Colonic mucosa (tissue), 4 donors: Measurements from ENCODE around the gene ELF4. TPM values are rescaled to one million over a fixed set of nuclear protein-coding genes. Genes with fewer than 3 reads are reported as not detected.
A peak's percentile ranks its signal among the peaks of the same experiment; 100 is the strongest.

Experiments used
- DNase-seq: peaks from one replicate; pipeline ENCODE4 v3.0.0-alpha.2; 2020
- H3K27ac ChIP-seq: fragments of 200-600 bp; one replicate; pipeline ENCODE4 v1.8.0; 2021
- H3K27me3 ChIP-seq: fragments of 200-600 bp; one replicate; pipeline ENCODE4 v1.8.0; 2021
- H3K36me3 ChIP-seq: fragments of 200-600 bp; one replicate; pipeline ENCODE4 v1.8.0; 2021
- H3K4me1 ChIP-seq: fragments of 200-600 bp; one replicate; pipeline ENCODE4 v1.8.0; 2021; ENCODE audit warnings: mild to moderate bottlenecking
- H3K4me3 ChIP-seq: fragments of 200-600 bp; one replicate; pipeline ENCODE4 v1.8.0; 2021
- H3K9ac ChIP-seq, 2 donors: one replicate each; pipeline ENCODE4 v1.7.0; 2013; ENCODE audit warnings: control low read depth in 2 of 2, low read depth in 2 of 2, low read length in 2 of 2
- H3K9me3 ChIP-seq: fragments of 200-600 bp; one replicate; pipeline ENCODE4 v1.8.0; 2021
- intact Hi-C: fragments of 100-400 bp; cut with DNase I; formaldehyde crosslinking; loops from one replicate; pipeline ENCODE4 v1.14.1; 2022
- total RNA-seq, 2 donors: library from RNA; stranded (reverse); fragmentation: NEBNext Ultra II Directional in 1 of 2; extraction: Animal tissue kit (Norgen Biotek cat#: 25700) in 1 of 2; gene quantifications; one replicate each; pipeline ENCODE4 v1.2.1, GENCODE V29; 2021
- TF ChIP-seq, protein P1 (sequence below): fragments of 200-600 bp; IDR thresholded peaks from one replicate; pipeline ENCODE4 v1.8.0; 2022; ENCODE audit warnings: antibody characterized with exemption, mild to moderate bottlenecking
- donor health status: healthy.
- donor health status: DM: no; HTN: no; CAD: no.
- donor health status: DM: no; HTN: no; CAD: no.

ELF4 gene
- total RNA-seq, 2 donors from 2014 or later: 30.6 to 42.4 TPM

DNA sequence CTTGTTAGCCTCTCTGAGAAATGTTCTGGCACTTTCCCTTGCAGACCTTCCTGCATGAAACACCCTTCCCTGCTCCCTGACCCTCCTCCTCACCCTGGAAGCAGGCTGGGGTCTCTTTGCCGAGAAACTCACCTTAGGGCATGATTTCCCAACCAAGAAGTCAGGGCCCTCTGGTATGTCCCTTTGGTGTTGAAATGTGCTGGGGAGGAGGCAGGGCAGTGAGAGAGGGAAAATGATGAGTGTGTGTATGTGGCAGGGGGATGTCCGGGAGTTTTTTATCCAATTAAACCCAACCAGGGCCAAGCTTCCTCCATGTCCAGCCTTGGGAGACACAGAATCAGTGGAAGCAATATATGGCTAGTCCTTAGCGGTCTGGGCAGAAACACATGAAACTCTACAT, 5.1 kb downstream of the ELF4 start:
- Histone ChIP-seq H3K4me1 (no peaks in the 10 kb centered on the region), H3K36me3 (no peaks in the 10 kb centered on the region)
- intact Hi-C loops: no loop called here

DNA sequence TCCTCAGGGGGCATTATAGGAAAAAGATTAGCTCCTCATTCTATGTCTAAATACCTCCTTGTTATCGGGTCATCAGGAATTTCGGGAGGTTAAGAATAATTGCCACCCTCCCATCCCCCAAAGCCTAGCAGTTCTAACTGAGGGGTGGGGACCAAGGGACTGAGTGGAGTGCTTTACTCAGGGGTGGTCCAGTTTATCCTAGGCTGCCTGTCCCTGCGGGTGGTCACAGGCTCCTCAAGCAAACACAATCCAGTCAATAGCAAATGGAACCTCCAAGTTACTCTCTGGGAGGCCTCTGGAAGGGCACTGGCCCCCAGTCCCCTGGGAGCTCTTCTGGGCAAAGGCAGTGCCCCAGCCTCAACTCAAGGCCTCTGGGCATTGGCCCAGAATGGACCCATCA, 6.7 kb downstream of the ELF4 start:
- H3K27ac ChIP-seq: no peak overlapping the region
- no peaks in the 10 kb centered on the region for H3K36me3 ChIP-seq
- intact Hi-C loops: no loop called here
- H3K9ac ChIP-seq: no peak overlapping the region
- DNase-seq: no peak
- no peaks in the 10 kb centered on the region for H3K4me1 ChIP-seq
- H3K27me3 ChIP-seq: no peaks in the 10 kb centered on the region
- H3K9me3 ChIP-seq: no peaks in the 10 kb centered on the region
- TF ChIP-seq, protein P1, sequence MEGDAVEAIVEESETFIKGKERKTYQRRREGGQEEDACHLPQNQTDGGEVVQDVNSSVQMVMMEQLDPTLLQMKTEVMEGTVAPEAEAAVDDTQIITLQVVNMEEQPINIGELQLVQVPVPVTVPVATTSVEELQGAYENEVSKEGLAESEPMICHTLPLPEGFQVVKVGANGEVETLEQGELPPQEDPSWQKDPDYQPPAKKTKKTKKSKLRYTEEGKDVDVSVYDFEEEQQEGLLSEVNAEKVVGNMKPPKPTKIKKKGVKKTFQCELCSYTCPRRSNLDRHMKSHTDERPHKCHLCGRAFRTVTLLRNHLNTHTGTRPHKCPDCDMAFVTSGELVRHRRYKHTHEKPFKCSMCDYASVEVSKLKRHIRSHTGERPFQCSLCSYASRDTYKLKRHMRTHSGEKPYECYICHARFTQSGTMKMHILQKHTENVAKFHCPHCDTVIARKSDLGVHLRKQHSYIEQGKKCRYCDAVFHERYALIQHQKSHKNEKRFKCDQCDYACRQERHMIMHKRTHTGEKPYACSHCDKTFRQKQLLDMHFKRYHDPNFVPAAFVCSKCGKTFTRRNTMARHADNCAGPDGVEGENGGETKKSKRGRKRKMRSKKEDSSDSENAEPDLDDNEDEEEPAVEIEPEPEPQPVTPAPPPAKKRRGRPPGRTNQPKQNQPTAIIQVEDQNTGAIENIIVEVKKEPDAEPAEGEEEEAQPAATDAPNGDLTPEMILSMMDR: no peak
- no peak overlapping the region for H3K4me3 ChIP-seq

More for the DNA sequence above, 5.1 kb downstream of the ELF4 start:
- TF ChIP-seq, protein P1: no peak
- no peak overlapping the region for H3K9ac ChIP-seq
- no peak overlapping the region for H3K27ac ChIP-seq
- DNase-seq: no peak
- H3K9me3 ChIP-seq: no peaks in the 10 kb centered on the region
- no peak overlapping the region for H3K4me3 ChIP-seq
- H3K27me3 ChIP-seq: no peaks in the 10 kb centered on the region

DNA sequence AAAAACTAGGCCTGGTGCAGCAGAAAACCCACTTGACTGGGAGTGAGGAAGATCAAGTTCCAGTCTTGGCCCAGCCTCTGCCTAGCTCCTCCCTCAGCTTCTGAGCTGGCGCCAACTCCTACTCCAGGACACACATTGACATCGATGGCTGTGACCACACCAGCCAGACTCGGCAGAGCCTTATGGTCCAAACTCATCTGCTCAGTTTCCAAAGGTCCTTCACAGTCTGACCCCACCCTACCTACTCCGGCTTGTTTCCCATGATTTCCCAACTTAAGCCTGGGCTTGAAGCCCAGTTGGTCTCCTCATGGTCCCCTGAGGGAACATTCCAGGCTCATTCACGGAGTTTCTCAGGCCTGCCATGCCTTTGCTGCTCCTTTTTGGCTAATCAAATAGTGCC, 10.1 kb downstream of the ELF4 start:
- TF ChIP-seq, protein P1: no peak
- Histone ChIP-seq H3K27me3 (no peaks in the 10 kb centered on the region), H3K9ac (no peak overlapping the region), H3K9me3 (no peaks in the 10 kb centered on the region), H3K4me3 (no peak overlapping the region), H3K4me1 (no peaks in the 10 kb centered on the region), H3K36me3 (no peaks in the 10 kb centered on the region), H3K27ac (no peak overlapping the region)
- DNase-seq: peak; percentile 67
- intact Hi-C loops: no loop called here

DNA sequence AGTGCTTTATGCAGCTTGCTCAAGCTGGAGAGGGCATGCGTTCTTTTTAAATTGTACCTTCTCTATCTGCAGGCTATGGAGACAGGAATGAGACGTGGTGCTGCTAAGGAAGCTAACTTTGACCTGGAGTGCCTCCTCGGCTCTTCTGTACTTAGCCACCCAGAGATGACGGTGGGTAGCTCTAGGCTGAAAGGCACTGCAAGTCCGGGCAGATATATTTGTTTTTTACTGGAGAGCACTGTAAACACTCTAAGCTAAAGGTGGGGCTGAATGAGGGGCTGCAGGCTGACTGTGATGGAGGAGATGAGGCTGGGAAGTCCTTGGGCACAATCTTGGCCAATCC, 12.1 kb downstream of the ELF4 start:
- Histone ChIP-seq H3K9me3 (no peaks in the 10 kb centered on the region), H3K27me3 (no peaks in the 10 kb centered on the region), H3K4me3 (no peak overlapping the region), H3K9ac (peak overlapping the region in 1 of 2 donors; percentile 78), H3K4me1 (no peaks in the 10 kb centered on the region), H3K27ac (peak overlapping the region; percentile 60), H3K36me3 (no peaks in the 10 kb centered on the region)
- DNase-seq: no peak
- intact Hi-C loops: no loop called here
- TF ChIP-seq, protein P1: no peak

DNA sequence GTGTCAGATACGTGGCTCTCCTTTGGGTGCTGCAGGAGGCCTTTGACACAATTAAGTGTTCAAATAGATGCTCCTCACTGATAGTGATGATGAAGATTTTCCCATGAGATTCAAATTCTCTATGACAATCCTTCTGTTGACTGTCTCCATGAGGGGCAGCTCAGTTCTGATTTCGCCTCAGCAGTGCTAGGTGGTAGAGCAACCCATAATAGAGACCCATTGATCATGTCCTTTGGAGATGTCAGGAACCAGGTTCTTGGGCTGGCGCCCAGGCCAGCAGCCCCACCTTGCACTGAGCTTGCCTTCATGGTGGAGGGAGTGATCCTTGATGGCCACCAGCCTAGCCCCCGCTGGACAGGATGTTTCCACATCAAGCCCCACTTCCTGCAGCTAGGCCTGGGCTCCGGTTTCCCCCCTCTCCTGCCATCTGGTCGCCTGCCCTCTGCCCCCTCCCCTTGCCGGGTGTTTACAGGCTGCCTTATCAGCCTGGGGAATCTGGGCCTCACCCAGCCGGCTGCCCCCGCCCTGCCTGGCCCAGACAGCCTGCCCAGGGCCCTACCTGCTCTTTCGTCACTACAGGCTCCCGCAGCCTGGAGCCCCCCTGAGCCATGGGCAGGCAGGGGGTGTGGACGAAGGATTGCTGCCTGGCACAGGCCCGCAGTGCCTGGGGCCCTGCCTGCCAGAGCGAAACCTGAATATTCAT, 12.6 kb downstream of the ELF4 start:
- H3K4me3 ChIP-seq: no peak overlapping the region
- H3K9ac ChIP-seq: peak overlapping the region in 1 of 2 donors; percentile 78
- H3K4me1 ChIP-seq: no peaks in the 10 kb centered on the region
- H3K27me3 ChIP-seq: no peaks in the 10 kb centered on the region
- TF ChIP-seq, protein P1: no peak
- no peaks in the 10 kb centered on the region for H3K9me3 ChIP-seq
- no peaks in the 10 kb centered on the region for H3K36me3 ChIP-seq
- H3K27ac ChIP-seq: peak overlapping the region; percentile 60
- intact Hi-C loops: no loop called here
- peak; percentile 76 for DNase-seq
